Measurements from ENCODE around the gene MDFI.

MDFI gene

DNA sequence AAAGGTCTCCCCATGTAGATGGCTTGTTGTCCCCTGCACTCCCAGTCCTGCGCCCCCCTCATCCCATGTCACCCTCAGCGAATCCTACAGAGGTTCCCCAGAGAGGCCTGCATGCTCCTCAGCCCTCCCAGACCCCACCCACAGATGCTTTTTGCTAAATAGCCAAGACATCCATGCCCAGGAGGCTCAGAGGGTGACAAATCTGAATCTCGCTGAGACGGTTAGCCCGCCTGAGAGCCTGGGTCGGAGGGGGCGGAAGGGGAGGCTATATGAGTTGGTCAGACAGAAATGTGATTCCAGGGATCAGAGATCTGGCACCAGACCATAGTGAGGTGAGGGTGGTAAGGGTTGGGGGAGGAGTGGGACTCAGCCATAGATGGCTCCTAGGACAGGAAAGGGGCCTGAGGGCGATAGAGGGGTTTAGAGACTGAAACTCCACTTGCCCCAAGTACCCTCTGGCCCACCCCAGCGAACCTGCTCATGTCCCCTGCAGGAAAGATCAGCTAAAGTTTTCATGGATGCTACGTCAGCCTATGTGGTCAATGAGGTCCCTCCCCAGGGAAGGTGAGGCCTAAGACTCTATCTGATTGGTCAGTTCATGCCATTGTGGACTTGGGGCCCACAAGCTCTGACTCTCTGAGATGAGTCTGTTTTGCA, 63.9 kb downstream of the MDFI start:
- ATAC-seq = no peak
- Mint-ChIP-seq H3K27me3 (no peaks in the 10 kb centered on the region), H3K4me3 (no peak overlapping the region), H3K4me1 (peaks cover 23% of the 10 kb centered on the region), H3K27ac (no peak overlapping the region), H3K9me3 (no peaks in the 10 kb centered on the region)
- no peak for DNase-seq

DNA sequence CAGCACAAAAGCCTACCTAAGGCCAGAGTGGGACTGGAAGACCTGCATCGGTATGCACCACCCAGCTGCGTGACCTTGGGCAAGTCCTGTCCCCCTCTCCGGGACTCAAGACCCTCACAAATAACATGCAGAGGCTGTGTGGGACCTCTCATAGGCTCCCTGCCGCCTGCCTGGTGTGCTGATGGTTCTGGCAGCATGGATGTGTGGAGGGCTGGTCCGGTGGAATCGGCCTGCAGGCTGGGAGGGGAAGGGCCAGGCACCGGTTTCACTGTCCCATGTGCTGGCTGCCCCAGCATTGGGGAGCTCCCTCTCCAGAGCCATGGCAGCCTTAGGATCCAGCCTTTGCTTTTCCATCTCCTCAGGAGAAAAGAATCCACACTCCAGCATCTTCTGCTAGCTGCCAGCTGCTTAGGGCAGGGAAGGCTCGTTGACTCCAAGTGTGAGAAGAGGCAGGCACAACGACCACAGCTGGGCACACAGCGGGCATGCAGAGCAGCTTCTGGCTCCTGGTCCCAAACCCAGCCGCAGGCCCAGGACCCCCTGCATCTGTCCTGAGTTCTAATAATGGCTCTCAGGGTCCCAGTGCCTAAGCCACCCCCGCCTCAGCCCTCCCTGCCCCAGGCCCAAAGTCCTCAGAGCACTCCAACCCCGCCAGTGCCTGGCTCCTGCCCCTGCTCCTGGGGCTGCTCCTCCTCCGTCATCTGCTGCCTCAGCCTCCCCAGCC, 64.7 kb downstream of the MDFI start:
- H3K4me1 Mint-ChIP-seq = peaks cover 30% of the 10 kb centered on the region
- no peaks in the 10 kb centered on the region for H3K9me3 Mint-ChIP-seq
- H3K27ac Mint-ChIP-seq = no peak overlapping the region

More for the DNA sequence above, 64.7 kb downstream of the MDFI start:
- H3K4me3 Mint-ChIP-seq = no peak overlapping the region
- DNase-seq (no peak), ATAC-seq (no peak)
- no peaks in the 10 kb centered on the region for H3K27me3 Mint-ChIP-seq

All from stimulated activated naive CD8-positive, alpha-beta T cell treated with anti-CD3 and anti-CD28 coated beads, Interleukin-15, amount 100 ng/mL, for 72 hours (primary cell).